Ectodermal cell (in vitro differentiated cells): Measurements from ENCODE around the gene ARMH2.

Experiments used
- H3K27ac ChIP-seq: 2 replicates; pipeline ENCODE4 v1.7.0; 2013; ENCODE audit warnings: mild to moderate bottlenecking, low read depth, low read length; ENCODE audit not compliant: insufficient read depth, poor library complexity, severe bottlenecking
- H3K27me3 ChIP-seq: 2 replicates; pipeline ENCODE4 v1.7.0; 2013; ENCODE audit warnings: mild to moderate bottlenecking, low read length; ENCODE audit not compliant: insufficient read depth, control insufficient read depth, poor library complexity, severe bottlenecking
- H3K36me3 ChIP-seq: one replicate; pipeline ENCODE4 v1.7.0; 2013; ENCODE audit warnings: low read length; ENCODE audit not compliant: control insufficient read depth, insufficient read depth
- H3K4me1 ChIP-seq: one replicate; pipeline ENCODE4 v1.7.0; 2013; ENCODE audit warnings: low read length; ENCODE audit not compliant: control insufficient read depth, insufficient read depth
- H3K4me3 ChIP-seq: 2 replicates; pipeline ENCODE4 v1.7.0; 2013; ENCODE audit warnings: low read depth, low read length, control low read depth; ENCODE audit not compliant: insufficient read depth
- H3K9me3 ChIP-seq: 2 replicates; pipeline ENCODE4 v1.7.0; 2013; ENCODE audit warnings: mild to moderate bottlenecking, low read length, moderate library complexity; ENCODE audit not compliant: control insufficient read depth
- WGBS, 2 experiments: methylation state at CpG; one replicate each; pipeline ENCODE4 v1.1.7; 2013; ENCODE audit warnings: missing lambda C conversion rate in 2 of 2; 5-methylcytosine and 5-hydroxymethylcytosine counted together

Gene ARMH2

DNA sequence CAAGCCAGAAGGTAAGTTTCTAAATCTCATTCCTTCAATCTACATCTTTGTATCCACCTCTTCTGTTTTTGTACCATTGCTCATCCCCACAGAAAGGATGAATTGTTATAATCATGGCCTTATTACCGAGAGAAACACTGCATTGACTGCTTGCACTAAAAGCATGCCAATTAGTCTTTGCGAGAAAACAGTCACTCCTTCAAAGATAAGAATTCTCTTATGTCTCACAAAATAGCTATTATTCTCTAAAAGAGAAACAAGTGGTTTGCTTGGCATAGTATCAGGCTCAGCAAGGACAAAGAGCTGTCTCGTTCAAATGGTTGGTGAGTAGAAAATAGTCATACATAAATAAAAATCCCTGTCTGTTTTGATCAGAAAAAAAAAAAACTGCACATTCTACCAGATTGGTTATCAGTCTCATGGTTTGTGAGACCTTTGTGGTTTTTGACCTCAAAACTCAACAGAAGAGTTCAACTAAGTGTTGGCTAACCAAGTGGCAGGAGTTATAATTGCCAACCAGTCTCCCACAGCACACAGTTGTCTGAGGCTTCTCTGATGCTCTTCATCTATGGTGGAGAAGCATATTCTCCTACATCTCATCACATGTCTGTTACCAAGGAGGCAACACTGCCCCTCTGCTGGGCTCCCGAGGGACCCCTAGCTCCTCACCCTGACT, 35.1 kb upstream of the ARMH2 start:
- Histone ChIP-seq H3K27me3 (no peaks in the 10 kb centered on the region), H3K9me3 (no peaks in the 10 kb centered on the region), H3K4me1 (no peaks in the 10 kb centered on the region), H3K4me3 (no peak overlapping the region), H3K36me3 (no peaks in the 10 kb centered on the region), H3K27ac (no peak overlapping the region)
- 95 to 99% methylated on average over 3 to 4 of the region's 4 CpGs for WGBS, 2 experiments

DNA sequence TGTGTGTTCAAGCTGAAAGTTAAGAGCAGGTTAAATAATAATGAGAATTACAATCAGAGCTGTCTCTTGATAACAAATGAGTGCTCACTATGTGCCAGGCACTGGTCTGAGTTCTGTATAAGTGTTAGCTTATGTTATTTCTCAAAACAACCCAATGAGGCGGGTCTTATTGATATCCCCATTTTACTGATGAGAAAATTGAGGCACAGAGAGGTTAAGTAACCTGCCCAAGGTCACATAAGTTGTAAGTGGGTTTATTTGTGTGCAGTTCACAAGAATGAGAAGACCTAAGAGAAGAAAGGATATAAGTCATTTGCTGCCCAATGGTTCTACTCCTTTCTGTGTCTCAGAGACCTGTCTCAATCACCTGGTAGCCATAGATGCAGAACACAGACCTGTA, 34.1 kb upstream of the ARMH2 start:
- H3K4me1 ChIP-seq, result no peaks in the 10 kb centered on the region
- no peak overlapping the region for H3K4me3 ChIP-seq
- no peaks in the 10 kb centered on the region for H3K36me3 ChIP-seq
- H3K27me3 ChIP-seq, result no peaks in the 10 kb centered on the region
- WGBS, 2 experiments, result 100% methylated on average over 1 of the region's 1 CpG
- no peaks in the 10 kb centered on the region for H3K9me3 ChIP-seq
- no peak overlapping the region for H3K27ac ChIP-seq

DNA sequence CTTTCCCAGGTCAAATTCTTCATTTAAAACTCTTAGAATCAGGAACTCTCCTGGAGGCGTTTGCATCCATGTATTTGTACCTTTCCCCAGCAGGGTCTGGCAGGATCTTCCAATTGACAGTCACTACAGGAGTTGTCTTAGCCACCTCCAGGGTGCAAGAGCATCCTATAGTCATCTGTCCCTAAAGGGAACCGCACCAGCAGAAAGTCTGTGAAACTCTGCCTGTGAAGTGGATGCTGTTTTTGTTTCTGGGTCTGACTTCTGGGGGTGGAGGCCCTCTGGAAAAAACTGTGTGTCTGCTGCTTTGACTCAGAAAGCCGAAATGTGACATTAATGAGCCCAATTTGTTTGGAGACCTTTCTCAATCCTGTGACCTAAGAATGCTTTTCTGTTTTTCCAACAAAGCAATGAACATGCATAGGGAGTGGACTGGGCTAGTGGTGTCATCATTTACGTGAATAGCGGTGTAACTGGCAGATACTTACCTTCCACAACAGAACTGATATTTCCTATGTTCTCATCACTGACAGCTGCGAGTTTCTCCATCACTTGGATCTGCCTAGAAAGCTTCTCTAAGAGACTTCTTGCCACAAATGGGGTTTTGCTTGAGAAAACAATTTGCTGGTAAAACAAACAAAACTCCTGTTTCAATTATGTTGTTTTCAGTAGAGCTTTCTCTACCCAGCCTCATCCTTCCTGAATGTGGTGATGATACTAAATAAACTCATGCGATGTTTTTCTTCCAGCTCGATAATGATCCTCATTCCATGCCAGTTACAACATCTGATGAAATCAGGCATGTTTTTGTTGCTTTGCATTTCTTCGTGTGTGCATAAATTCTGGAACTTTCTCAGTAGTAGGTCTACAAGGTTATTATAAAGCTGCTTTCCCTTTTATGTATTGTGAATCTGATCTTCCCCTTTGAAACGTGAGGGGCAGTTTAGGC, 33.3 kb upstream of the ARMH2 start:
- Histone ChIP-seq H3K27me3 (no peaks in the 10 kb centered on the region), H3K36me3 (no peaks in the 10 kb centered on the region), H3K9me3 (no peaks in the 10 kb centered on the region), H3K27ac (no peak overlapping the region), H3K4me3 (no peak overlapping the region), H3K4me1 (no peaks in the 10 kb centered on the region)
- WGBS, 2 experiments, result 91 to 93% methylated on average over 10 of the region's 10 CpGs

DNA sequence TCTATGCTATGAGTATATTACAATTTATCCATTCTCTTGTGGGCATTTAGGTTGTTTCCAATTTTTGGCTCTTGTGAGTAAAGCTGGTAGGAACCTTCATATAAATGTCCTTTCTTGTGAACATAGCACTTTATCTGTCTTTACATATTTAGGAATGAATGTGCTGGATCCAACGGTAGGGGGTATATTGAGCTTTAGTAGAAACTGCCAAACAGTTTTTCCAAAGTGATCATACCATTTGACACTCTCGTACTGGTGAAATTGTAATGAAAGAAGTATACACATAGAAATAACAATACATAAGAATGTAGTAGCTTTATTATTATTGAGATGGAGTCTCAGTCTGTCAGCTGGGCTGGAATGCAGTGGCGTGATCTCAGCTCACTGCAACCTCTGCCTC, 30.9 kb upstream of the ARMH2 start:
- WGBS, 2 experiments, result 94 to 97% methylated on average over 2 of the region's 3 CpGs
- no peaks in the 10 kb centered on the region for H3K9me3 ChIP-seq
- H3K4me3 ChIP-seq, result no peak overlapping the region
- H3K4me1 ChIP-seq, result no peaks in the 10 kb centered on the region
- no peak overlapping the region for H3K27ac ChIP-seq
- no peaks in the 10 kb centered on the region for H3K36me3 ChIP-seq
- H3K27me3 ChIP-seq, result no peaks in the 10 kb centered on the region

DNA sequence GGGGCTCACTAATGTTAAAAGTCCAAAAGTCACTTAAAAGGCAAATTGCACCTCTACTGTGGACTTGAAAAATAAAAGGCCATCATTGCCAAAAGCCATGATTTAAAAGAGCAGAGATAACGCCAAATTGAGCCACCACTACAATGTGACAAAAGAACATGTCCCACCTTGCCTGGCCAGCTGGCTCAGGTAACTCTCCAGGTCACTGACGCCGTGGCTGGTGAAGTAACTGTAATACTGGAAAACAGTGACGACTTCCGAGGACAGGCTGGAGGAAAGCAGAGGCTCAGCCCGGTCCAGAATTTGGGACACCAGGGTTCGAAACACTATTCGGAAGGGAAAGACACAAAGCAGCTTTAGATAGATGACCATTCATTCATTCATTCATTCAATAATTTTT, 29.3 kb upstream of the ARMH2 start:
- no peak overlapping the region for H3K4me3 ChIP-seq
- H3K4me1 ChIP-seq, result no peaks in the 10 kb centered on the region
- H3K9me3 ChIP-seq, result no peaks in the 10 kb centered on the region
- WGBS, 2 experiments, result 84 to 85% methylated on average over 8 of the region's 8 CpGs
- no peaks in the 10 kb centered on the region for H3K27me3 ChIP-seq
- H3K36me3 ChIP-seq, result no peaks in the 10 kb centered on the region
- no peak overlapping the region for H3K27ac ChIP-seq

DNA sequence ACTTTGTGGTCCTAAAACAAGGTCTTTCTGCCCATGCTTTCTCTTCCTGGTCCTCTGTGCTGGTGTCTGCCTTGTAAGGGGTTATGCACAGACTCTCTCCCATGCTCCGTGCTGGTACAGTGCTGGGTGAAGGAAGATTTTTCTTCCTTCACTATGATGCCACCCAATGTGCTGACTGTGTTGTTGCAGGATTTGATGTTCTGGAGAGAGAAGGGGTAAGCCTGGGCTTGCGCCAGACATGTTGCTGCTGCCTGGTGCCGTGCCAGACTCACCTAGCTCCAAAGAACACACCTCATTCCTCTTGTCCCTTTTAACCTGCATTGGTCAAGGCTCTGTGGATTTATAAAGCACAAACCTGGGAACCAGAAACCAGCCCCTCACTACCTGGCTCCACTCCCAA, 28.4 kb upstream of the ARMH2 start:
- no peak overlapping the region for H3K4me3 ChIP-seq
- H3K27ac ChIP-seq, result no peak overlapping the region
- no peaks in the 10 kb centered on the region for H3K9me3 ChIP-seq
- no peaks in the 10 kb centered on the region for H3K27me3 ChIP-seq
- WGBS, 2 experiments, result 77 to 80% methylated on average over 3 of the region's 3 CpGs
- no peaks in the 10 kb centered on the region for H3K36me3 ChIP-seq
- H3K4me1 ChIP-seq, result no peaks in the 10 kb centered on the region

DNA sequence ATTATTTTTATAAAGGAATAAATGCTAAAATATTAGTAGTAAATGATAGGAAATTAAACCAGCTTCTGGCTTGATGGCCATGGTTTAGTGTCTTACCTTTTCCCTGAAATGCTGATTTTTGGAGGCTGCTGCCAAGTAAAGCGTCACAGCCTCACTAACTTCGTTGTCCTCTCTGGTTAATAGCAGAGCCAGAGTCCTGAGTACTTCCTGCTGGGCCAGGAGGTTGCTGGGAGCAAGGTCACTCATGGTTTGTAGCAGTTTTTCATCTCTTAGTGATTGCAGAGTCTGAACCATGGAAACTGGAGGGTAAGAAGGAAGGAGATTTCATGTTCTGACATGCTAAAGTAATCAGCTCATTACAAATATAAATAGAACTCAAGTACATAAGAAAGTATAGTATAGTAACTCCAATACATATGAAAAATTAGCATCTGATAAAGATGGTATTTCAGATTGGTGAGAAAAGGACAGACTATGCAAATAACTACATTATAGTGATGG, 26.5 kb upstream of the ARMH2 start:
- H3K27ac ChIP-seq, result no peak overlapping the region

DNA sequence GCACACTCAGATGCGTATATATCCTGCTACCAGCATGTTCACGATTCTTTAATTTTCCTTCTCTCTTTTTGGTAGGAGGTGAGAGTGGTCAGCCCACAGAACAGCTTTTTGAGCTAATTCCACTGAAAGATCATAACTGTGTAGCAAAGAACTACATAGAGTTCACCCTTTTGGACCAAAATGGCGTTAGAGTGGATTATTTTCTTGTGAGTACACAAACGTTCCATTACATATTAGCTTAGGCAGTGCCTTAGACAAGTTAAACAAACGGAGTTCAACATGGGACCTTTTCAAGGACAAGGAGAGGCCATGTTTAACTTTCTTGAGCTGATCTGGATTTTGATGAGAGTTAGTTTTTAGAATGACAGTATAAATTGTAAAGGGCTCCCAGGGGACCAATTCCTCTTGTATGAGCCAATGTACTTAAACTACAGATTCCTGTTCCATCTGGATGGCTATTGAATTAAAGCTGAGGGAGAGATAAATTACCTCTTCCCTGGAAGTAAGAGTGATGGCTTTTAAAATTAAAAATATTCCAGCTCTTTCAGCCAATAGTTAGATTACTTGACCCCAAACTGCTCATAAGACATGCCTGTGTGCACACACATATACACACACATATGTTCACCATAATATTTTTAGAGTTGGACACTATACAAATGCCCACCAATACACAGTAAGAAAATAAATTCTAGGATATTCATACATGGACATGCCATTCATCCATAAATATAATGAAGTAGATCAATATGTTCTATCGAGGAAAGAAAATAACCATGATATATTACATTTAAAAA, 25.6 kb upstream of the ARMH2 start:
- Histone ChIP-seq H3K27me3 (no peaks in the 10 kb centered on the region), H3K36me3 (no peaks in the 10 kb centered on the region), H3K9me3 (no peaks in the 10 kb centered on the region), H3K4me1 (no peaks in the 10 kb centered on the region), H3K27ac (no peak overlapping the region), H3K4me3 (no peak overlapping the region)
- 94% methylated on average over 5 of the region's 6 CpGs for WGBS, 2 experiments

More for the DNA sequence above, 26.5 kb upstream of the ARMH2 start:
- Histone ChIP-seq H3K4me1 (no peaks in the 10 kb centered on the region), H3K36me3 (no peaks in the 10 kb centered on the region), H3K4me3 (no peak overlapping the region), H3K27me3 (no peaks in the 10 kb centered on the region), H3K9me3 (no peaks in the 10 kb centered on the region)
- 90 to 95% methylated on average over 2 of the region's 2 CpGs for WGBS, 2 experiments

DNA sequence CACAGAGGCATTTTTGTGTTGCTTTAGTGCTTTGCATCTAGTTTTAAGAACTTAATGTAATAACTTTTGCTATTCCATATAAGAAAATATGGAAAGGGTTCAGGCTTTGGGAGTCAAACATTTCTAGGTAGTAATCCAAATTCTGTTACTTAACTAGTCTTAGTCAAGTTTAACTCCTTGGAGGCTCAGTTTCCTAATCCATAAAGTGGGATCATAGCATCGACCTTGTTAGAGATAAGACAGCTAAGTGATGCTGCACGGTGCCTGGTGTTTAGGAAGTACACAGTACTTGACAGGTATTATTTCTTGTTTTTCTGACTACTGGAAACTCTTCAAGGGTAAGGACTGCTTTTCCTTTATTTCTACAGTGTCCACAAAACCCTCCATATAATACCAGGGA, 24.5 kb upstream of the ARMH2 start:
- H3K27me3 ChIP-seq, result no peaks in the 10 kb centered on the region
- H3K9me3 ChIP-seq, result no peaks in the 10 kb centered on the region
- WGBS, 2 experiments, result 91 to 93% methylated on average over 2 of the region's 2 CpGs

DNA sequence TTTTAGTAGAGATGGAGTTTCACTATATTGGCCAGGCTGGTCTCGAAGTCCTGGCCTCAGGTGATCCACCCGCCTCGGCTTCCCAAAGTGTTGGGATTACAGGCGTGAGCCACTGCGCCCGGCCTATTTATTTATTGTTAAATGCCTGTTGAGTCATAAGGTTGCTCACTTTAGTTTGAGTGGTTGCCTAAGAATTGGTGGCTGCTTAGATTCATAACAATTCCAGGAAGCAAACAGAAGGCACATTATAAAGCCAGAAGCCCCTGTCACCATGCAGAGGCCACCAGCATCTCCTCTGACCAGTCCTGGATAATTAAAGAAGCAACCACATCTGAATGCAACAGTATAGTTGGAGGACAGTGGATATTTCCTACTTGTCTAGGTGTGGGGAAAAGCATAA, 24.0 kb upstream of the ARMH2 start:
- Histone ChIP-seq H3K27ac (no peak overlapping the region), H3K36me3 (no peaks in the 10 kb centered on the region), H3K4me3 (no peak overlapping the region), H3K4me1 (no peaks in the 10 kb centered on the region), H3K9me3 (no peaks in the 10 kb centered on the region), H3K27me3 (no peaks in the 10 kb centered on the region)
- 88 to 95% methylated on average over 6 of the region's 6 CpGs for WGBS, 2 experiments

More for the DNA sequence above, 24.5 kb upstream of the ARMH2 start:
- no peaks in the 10 kb centered on the region for H3K36me3 ChIP-seq
- no peaks in the 10 kb centered on the region for H3K4me1 ChIP-seq
- H3K4me3 ChIP-seq, result no peak overlapping the region
- no peak overlapping the region for H3K27ac ChIP-seq
